ENCODE measurements around the gene RBM4.
A peak's percentile ranks its signal among the peaks of the same experiment; 100 is the strongest.
"Not testable (repeated sequence)": the region's sequence is repeated elsewhere in the genome, so short reads cannot be mapped to it uniquely, and the experiment has no call there.

The RBM4 gene

GRCh38 chr11:66616379-66617154, 21.9 kb upstream of the RBM4 start, which contains the start of gene RBM14:
Gene RBM14, plus strand, starts transcription at chr11:66616630. Its CDS starts 91 bp downstream, at chr11:66616721.
- DNase-seq (ENCODE audit: low read depth, low spot score): peak; percentile 99

GRCh38 chr11:66617155-66617834, 21.2 kb upstream of the RBM4 start:
- no peak for DNase-seq (ENCODE audit: low read depth, low spot score)

GRCh38 chr11:66619080-66619554, 19.4 kb upstream of the RBM4 start:
- DNase-seq (ENCODE audit: low read depth, low spot score): peak; percentile 53

GRCh38 chr11:66624450-66624849, 14.1 kb upstream of the RBM4 start:
- DNase-seq (ENCODE audit: low read depth, low spot score): no peak

GRCh38 chr11:66625041-66625751, 13.3 kb upstream of the RBM4 start:
- DNase-seq (ENCODE audit: low read depth, low spot score): no peak

- no peak for DNase-seq (ENCODE audit: low read depth, low spot score)
Measured at GRCh38 chr11:66625752-66626149, 12.8 kb upstream of the RBM4 start.

GRCh38 chr11:66626382-66626781, 12.1 kb upstream of the RBM4 start:
- no peak for DNase-seq (ENCODE audit: low read depth, low spot score)

- no peak for DNase-seq (ENCODE audit: low read depth, low spot score)
Measured at GRCh38 chr11:66626926-66627325, 11.6 kb upstream of the RBM4 start.

GRCh38 chr11:66628061-66628603, 10.4 kb upstream of the RBM4 start:
- no peak for DNase-seq (ENCODE audit: low read depth, low spot score)

- no peak for DNase-seq (ENCODE audit: low read depth, low spot score)
Measured at GRCh38 chr11:66629356-66629755, 9.1 kb upstream of the RBM4 start.

GRCh38 chr11:66631883-66632282, 6.6 kb upstream of the RBM4 start:
- no peak for DNase-seq (ENCODE audit: low read depth, low spot score)

- no peak for DNase-seq (ENCODE audit: low read depth, low spot score)
Measured at GRCh38 chr11:66632952-66633351, 5.6 kb upstream of the RBM4 start.

- no peak for DNase-seq (ENCODE audit: low read depth, low spot score)
Measured at GRCh38 chr11:66636411-66636810, 2.1 kb upstream of the RBM4 start.

- no peak for DNase-seq (ENCODE audit: low read depth, low spot score)
Measured at GRCh38 chr11:66637557-66638176, 836 bp upstream of the RBM4 start.

- DNase-seq (ENCODE audit: low read depth, low spot score): no peak
Measured at GRCh38 chr11:66639066-66639813, 737 bp downstream of the RBM4 start.

GRCh38 chr11:66639814-66640340, 1.4 kb downstream of the RBM4 start:
- DNase-seq (ENCODE audit: low read depth, low spot score): not testable (repeated sequence)

- no peak for DNase-seq (ENCODE audit: low read depth, low spot score)
Measured at GRCh38 chr11:66641834-66642233, 3.3 kb downstream of the RBM4 start.

GRCh38 chr11:66643745-66644437, 5.4 kb downstream of the RBM4 start:
- DNase-seq (ENCODE audit: low read depth, low spot score): no peak

GRCh38 chr11:66646828-66647227, 8.3 kb downstream of the RBM4 start:
- DNase-seq (ENCODE audit: low read depth, low spot score): no peak

GRCh38 chr11:66649903-66650302, 11.4 kb downstream of the RBM4 start:
- DNase-seq (ENCODE audit: low read depth, low spot score): no peak

Measured in ELF-1 (cell line).